ENCODE measurements around the gene KYNU.

GRCh38 chr2:143063612-143064200 lies 186.2 kb downstream of the KYNU start:
- TF ChIP-seq CTCF (IDR thresholded peaks at IDR 0.05; ENCODE audit: borderline replicate concordance, extremely low read depth, low read length, poor library complexity, severe bottlenecking) (no peak), EZH2 (IDR thresholded peaks at IDR 0.05; ENCODE audit: borderline replicate concordance, low read depth, low read length, severe bottlenecking) (no peak)

Data from DND-41 (cell line).